HEK293 (cell line): ENCODE measurements around the gene ROBO1.

Source experiments
- ZNF140 ChIP-seq: fragments of 450-650 bp; formaldehyde crosslinking; IDR thresholded peaks from 2 replicates; pipeline ENCODE4 v1.5.1; 2016; ENCODE audit warnings: missing biosample characterization, missing genetic modification characterization
- ZNF23 ChIP-seq: fragments of 450-650 bp; formaldehyde crosslinking; IDR thresholded peaks from 2 replicates; pipeline ENCODE4 v1.5.1; 2016; ENCODE audit warnings: missing biosample characterization, missing genetic modification characterization, borderline replicate concordance
- TF ChIP-seq, protein P1 (sequence below): fragments of 450-650 bp; formaldehyde crosslinking; IDR thresholded peaks from 2 replicates; pipeline ENCODE4 v1.5.1; 2016; ENCODE audit warnings: missing biosample characterization, missing genetic modification characterization
- TF ChIP-seq, protein P2 (sequence below): fragments of 450-650 bp; formaldehyde crosslinking; IDR thresholded peaks from 2 replicates; pipeline ENCODE4 v1.5.1; 2016; ENCODE audit warnings: missing biosample characterization, missing genetic modification characterization
- TF ChIP-seq, protein P3 (sequence below): fragments of 450-650 bp; formaldehyde crosslinking; IDR thresholded peaks from 2 replicates; pipeline ENCODE4 v1.5.1; 2016; ENCODE audit warnings: missing biosample characterization, missing genetic modification characterization

DNA sequence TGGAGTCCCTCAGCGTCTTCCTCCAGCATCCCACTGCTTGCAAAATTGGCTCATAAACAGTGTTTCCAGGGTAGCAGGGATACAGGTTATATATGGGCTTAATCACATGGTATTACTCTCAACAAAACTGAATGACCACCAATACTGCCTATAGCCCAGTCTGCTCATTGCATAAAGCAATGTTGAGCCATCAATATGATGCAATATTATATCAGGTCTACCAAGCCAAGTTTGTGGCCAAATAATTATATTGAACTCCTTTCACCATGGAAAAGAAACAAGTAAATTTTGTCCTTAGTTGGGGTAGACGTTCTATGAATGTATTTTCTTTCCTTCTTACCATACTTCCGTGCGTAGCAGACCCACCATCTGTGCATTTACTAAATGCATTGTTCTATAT, 652.3 kb downstream of the ROBO1 start:
- TF ChIP-seq, protein P1, sequence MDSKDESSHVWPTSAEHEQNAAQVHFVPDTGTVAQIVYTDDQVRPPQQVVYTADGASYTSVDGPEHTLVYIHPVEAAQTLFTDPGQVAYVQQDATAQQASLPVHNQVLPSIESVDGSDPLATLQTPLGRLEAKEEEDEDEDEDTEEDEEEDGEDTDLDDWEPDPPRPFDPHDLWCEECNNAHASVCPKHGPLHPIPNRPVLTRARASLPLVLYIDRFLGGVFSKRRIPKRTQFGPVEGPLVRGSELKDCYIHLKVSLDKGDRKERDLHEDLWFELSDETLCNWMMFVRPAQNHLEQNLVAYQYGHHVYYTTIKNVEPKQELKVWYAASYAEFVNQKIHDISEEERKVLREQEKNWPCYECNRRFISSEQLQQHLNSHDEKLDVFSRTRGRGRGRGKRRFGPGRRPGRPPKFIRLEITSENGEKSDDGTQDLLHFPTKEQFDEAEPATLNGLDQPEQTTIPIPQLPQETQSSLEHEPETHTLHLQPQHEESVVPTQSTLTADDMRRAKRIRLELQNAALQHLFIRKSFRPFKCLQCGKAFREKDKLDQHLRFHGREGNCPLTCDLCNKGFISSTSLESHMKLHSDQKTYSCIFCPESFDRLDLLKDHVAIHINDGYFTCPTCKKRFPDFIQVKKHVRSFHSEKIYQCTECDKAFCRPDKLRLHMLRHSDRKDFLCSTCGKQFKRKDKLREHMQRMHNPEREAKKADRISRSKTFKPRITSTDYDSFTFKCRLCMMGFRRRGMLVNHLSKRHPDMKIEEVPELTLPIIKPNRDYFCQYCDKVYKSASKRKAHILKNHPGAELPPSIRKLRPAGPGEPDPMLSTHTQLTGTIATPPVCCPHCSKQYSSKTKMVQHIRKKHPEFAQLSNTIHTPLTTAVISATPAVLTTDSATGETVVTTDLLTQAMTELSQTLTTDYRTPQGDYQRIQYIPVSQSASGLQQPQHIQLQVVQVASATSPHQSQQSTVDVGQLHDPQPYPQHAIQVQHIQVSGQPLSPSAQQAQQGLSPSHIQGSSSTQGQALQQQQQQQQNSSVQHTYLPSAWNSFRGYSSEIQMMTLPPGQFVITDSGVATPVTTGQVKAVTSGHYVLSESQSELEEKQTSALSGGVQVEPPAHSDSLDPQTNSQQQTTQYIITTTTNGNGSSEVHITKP, result no peak
- TF ChIP-seq ZNF23 (no peak), ZNF140 (tag by site-specific recombination) (no peak)
- TF ChIP-seq, protein P2, sequence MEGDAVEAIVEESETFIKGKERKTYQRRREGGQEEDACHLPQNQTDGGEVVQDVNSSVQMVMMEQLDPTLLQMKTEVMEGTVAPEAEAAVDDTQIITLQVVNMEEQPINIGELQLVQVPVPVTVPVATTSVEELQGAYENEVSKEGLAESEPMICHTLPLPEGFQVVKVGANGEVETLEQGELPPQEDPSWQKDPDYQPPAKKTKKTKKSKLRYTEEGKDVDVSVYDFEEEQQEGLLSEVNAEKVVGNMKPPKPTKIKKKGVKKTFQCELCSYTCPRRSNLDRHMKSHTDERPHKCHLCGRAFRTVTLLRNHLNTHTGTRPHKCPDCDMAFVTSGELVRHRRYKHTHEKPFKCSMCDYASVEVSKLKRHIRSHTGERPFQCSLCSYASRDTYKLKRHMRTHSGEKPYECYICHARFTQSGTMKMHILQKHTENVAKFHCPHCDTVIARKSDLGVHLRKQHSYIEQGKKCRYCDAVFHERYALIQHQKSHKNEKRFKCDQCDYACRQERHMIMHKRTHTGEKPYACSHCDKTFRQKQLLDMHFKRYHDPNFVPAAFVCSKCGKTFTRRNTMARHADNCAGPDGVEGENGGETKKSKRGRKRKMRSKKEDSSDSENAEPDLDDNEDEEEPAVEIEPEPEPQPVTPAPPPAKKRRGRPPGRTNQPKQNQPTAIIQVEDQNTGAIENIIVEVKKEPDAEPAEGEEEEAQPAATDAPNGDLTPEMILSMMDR, result no peak
- TF ChIP-seq, protein P3, sequence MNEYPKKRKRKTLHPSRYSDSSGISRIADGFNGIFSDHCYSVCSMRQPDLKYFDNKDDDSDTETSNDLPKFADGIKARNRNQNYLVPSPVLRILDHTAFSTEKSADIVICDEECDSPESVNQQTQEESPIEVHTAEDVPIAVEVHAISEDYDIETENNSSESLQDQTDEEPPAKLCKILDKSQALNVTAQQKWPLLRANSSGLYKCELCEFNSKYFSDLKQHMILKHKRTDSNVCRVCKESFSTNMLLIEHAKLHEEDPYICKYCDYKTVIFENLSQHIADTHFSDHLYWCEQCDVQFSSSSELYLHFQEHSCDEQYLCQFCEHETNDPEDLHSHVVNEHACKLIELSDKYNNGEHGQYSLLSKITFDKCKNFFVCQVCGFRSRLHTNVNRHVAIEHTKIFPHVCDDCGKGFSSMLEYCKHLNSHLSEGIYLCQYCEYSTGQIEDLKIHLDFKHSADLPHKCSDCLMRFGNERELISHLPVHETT (tag by site-specific recombination), result no peak
